GM12892 (cell line): Measurements from ENCODE around the gene KLF13.

ENCODE experiments used
- POLR2A ChIP-seq: IDR thresholded peaks from 2 replicates; pipeline ENCODE4 v1.6.1; 2011; ENCODE audit warnings: low read depth, low read length, control low read depth
- POLR2AphosphoS5 ChIP-seq: IDR thresholded peaks from 2 replicates; pipeline ENCODE4 v1.6.1; 2011; ENCODE audit warnings: low read depth, low read length, control low read depth

DNA sequence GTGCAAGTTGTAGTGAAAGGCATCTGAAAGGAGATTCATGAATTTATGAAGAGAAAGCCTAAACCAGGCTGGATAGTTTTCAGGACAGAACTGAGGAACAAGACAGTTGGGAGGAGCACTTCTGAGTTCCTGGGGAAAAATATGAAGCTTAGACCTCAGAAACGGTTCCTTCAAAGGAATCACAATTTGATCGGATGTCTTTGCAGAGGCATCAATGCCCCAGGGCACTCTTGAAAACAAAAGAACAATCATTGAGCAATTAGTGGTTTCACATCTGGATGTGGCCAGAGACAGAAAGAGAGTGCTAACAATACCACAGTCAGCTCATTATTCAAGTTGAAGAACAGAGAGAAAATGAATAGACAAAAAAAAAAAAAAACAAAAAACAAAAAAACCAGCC is 86.2 kb downstream of the KLF13 start:
- TF ChIP-seq POLR2AphosphoS5 (no peak), POLR2A (no peak)
